H1 (cell line): Measurements from ENCODE around the gene TLCD3B. TPM values are rescaled to one million over a fixed set of nuclear protein-coding genes. Genes with fewer than 3 reads are reported as not detected.

Source experiments
- CTCF ChIA-PET: fragments of 300-600 bp; sonication (Branson Sonifier 250); formaldehyde crosslinking; loops from one replicate; lab custom pipeline; 2021; ENCODE audit not compliant: partially characterized antibody; lab: Charles Lee
- POLR2A ChIA-PET: fragments of 300-600 bp; sonication (Branson Sonifier 250); formaldehyde crosslinking; loops from one replicate; lab custom pipeline; 2021; ENCODE audit warnings: inconsistent platforms; ENCODE audit not compliant: partially characterized antibody; lab: Charles Lee
- DNase-seq, 2 experiments: peaks; one replicate each; pipeline versions ENCODE4 v3.0.0 to v3.0.0-alpha.2; 2010 to 2022; ENCODE audit warnings: low spot score in 2 of 2, low read depth in 1 of 2, mixed read lengths in 1 of 2
- FAIRE-seq: peaks from 2 replicates; lab custom pipeline; 2011; peaks lifted over from hg19 to GRCh38; lab: Jason Lieb, UNC
- H2AFZ ChIP-seq: 2 replicates; pipeline ENCODE4 v1.8.1; 2012; ENCODE audit warnings: low read length, inconsistent platforms
- H2AK5ac ChIP-seq: 2 replicates; pipeline ENCODE4 v1.6.1; 2013; ENCODE audit warnings: low read depth, low read length
- H2BK120ac ChIP-seq: replicated peaks from 2 replicates; pipeline ENCODE3; 2013; ENCODE audit warnings: low read depth, low read length, inconsistent platforms
- H2BK12ac ChIP-seq: 2 replicates; pipeline ENCODE4 v1.6.1; 2013; ENCODE audit warnings: low read depth, low read length
- H2BK15ac ChIP-seq: 2 replicates; pipeline ENCODE4 v1.6.1; 2013; ENCODE audit warnings: low read length
- H2BK20ac ChIP-seq: 2 replicates; pipeline ENCODE4 v1.6.1; 2013; ENCODE audit warnings: low read length
- H2BK5ac ChIP-seq: 2 replicates; pipeline ENCODE4 v1.6.1; 2013; ENCODE audit warnings: low read depth, low read length
- H3K14ac ChIP-seq: 2 replicates; pipeline ENCODE4 v1.6.1; 2013; ENCODE audit warnings: inconsistent platforms; ENCODE audit not compliant: insufficient read length
- H3K18ac ChIP-seq: 2 replicates; pipeline ENCODE4 v1.6.1; 2013; ENCODE audit warnings: low read length; ENCODE audit errors: extremely low read depth
- H3K23ac ChIP-seq: 2 replicates; pipeline ENCODE4 v1.6.1; 2013; ENCODE audit warnings: inconsistent platforms; ENCODE audit not compliant: insufficient read length
- H3K23me2 ChIP-seq: 2 replicates; pipeline ENCODE4 v1.6.1; 2013; ENCODE audit warnings: low read depth, low read length
- H3K27ac ChIP-seq: 2 replicates; pipeline ENCODE4 v1.6.1; 2011; ENCODE audit warnings: low read depth, low read length, inconsistent platforms
- H3K27me3 ChIP-seq, 4 experiments: replicated peaks in 1 of 4; 1 replicate in 1 of 4; 2 replicates in 3 of 4; pipeline versions ENCODE4 v1.6.1 to v1.8.1; 2011 to 2013; ENCODE audit warnings: low read length in 3 of 4, mild to moderate bottlenecking in 3 of 4, inconsistent platforms in 2 of 4, mixed read lengths in 2 of 4, moderate library complexity in 1 of 4; ENCODE audit not compliant: control insufficient read depth in 3 of 4, insufficient read depth in 3 of 4; ENCODE audit errors: extremely low read depth in 1 of 4
- H3K36me3 ChIP-seq, 4 experiments: 2 replicates each; pipeline versions ENCODE4 v1.6.1 to v1.8.1; 2011 to 2013; ENCODE audit warnings: mild to moderate bottlenecking in 4 of 4, low read length in 3 of 4, moderate library complexity in 2 of 4, control low read depth in 1 of 4, inconsistent platforms in 1 of 4; ENCODE audit not compliant: insufficient read depth in 4 of 4, control insufficient read depth in 2 of 4
- H3K4ac ChIP-seq: replicated peaks from 2 replicates; pipeline ENCODE3; 2013; ENCODE audit warnings: low read length, low read depth, mixed read lengths, inconsistent platforms; ENCODE audit not compliant: insufficient read length
- H3K4me1 ChIP-seq, 4 experiments: replicated peaks in 1 of 4; 1 replicate in 1 of 4; 2 replicates in 3 of 4; pipeline versions ENCODE4 v1.6.1 to v1.8.1; 2011 to 2013; ENCODE audit warnings: low read length in 3 of 4, inconsistent platforms in 2 of 4, mixed read lengths in 1 of 4; ENCODE audit not compliant: insufficient read depth in 4 of 4, control insufficient read depth in 3 of 4
- H3K4me2 ChIP-seq, 2 experiments: 2 replicates each; pipeline versions ENCODE4 v1.6.1 to v1.8.1; 2011 to 2013; ENCODE audit warnings: low read depth in 2 of 2, low read length in 2 of 2, control low read depth in 1 of 2, inconsistent platforms in 1 of 2, mild to moderate bottlenecking in 1 of 2; ENCODE audit not compliant: insufficient read depth in 1 of 2
- H3K4me3 ChIP-seq, 4 experiments: fragments of 200-600, 300-600 bp in 1 of 4; sonication (generic), shearing (Covaris generic), sonication (Bioruptor Twin) in 1 of 4; 2 replicates each; pipeline versions ENCODE4 v1.5.1 to v1.8.1; 2011 to 2016; ENCODE audit warnings: low read length in 4 of 4, low read depth in 3 of 4, control low read depth in 2 of 4, inconsistent platforms in 2 of 4, mild to moderate bottlenecking in 2 of 4, mixed read lengths in 1 of 4, moderate library complexity in 1 of 4; ENCODE audit not compliant: insufficient read depth in 2 of 4; ENCODE audit errors: extremely low read depth in 1 of 4
- H3K56ac ChIP-seq: replicated peaks from 2 replicates; pipeline ENCODE3; 2013; ENCODE audit warnings: low read depth, mild to moderate bottlenecking, mixed read lengths, low read length, inconsistent platforms; ENCODE audit not compliant: insufficient read length
- H3K79me1 ChIP-seq: 2 replicates; pipeline ENCODE4 v1.6.1; 2013; ENCODE audit warnings: low read depth, low read length, control low read depth
- H3K79me2 ChIP-seq, 2 experiments: 2 replicates each; pipeline versions ENCODE4 v1.6.1 to v1.8.1; 2012 to 2013; ENCODE audit warnings: low read length in 2 of 2, mild to moderate bottlenecking in 2 of 2, inconsistent platforms in 1 of 2; ENCODE audit not compliant: insufficient read depth in 2 of 2, control insufficient read depth in 1 of 2
- H3K9ac ChIP-seq, 4 experiments: replicated peaks in 1 of 4; 1 replicate in 1 of 4; 2 replicates in 3 of 4; pipeline versions ENCODE4 v1.6.1 to v1.8.1; 2011 to 2013; ENCODE audit warnings: low read depth in 3 of 4, low read length in 3 of 4, control low read depth in 2 of 4, mild to moderate bottlenecking in 2 of 4, moderate library complexity in 2 of 4, inconsistent platforms in 1 of 4; ENCODE audit errors: extremely low read depth in 1 of 4
- H3K9me3 ChIP-seq, 2 experiments: 2 replicates each; pipeline versions ENCODE4 v1.6.1 to v1.8.1; 2012 to 2013; ENCODE audit warnings: mild to moderate bottlenecking in 2 of 2, moderate library complexity in 2 of 2, control low read depth in 1 of 2, inconsistent platforms in 1 of 2, low read depth in 1 of 2, low read length in 1 of 2, mixed read lengths in 1 of 2; ENCODE audit not compliant: insufficient read depth in 2 of 2
- H4K20me1 ChIP-seq, 2 experiments: replicated peaks in 1 of 2; 2 replicates each; pipeline versions ENCODE3 to v1.8.1; 2011 to 2013; ENCODE audit warnings: inconsistent platforms in 2 of 2, low read length in 2 of 2, mild to moderate bottlenecking in 1 of 2; ENCODE audit not compliant: insufficient read depth in 2 of 2, control insufficient read depth in 1 of 2
- H4K5ac ChIP-seq: 2 replicates; pipeline ENCODE4 v1.6.1; 2013; ENCODE audit warnings: low read length, low read depth, mixed read lengths, inconsistent platforms; ENCODE audit not compliant: insufficient read length
- H4K8ac ChIP-seq: 2 replicates; pipeline ENCODE4 v1.8.0; 2013; ENCODE audit warnings: mild to moderate bottlenecking, moderate library complexity, low read length, inconsistent platforms; ENCODE audit not compliant: insufficient read depth; ENCODE audit errors: extremely low read depth
- H4K91ac ChIP-seq: replicated peaks from 2 replicates; pipeline ENCODE3; 2013; ENCODE audit warnings: low read length, mixed read lengths, inconsistent platforms; ENCODE audit not compliant: insufficient read length
- HDAC6 ChIP-seq: IDR thresholded peaks from one replicate; pipeline ENCODE4 v1.7.1; 2012; ENCODE audit warnings: low read depth, mild to moderate bottlenecking, inconsistent platforms, low read length, moderate library complexity
- KDM1A ChIP-seq: fragments of 200-600, 300-600 bp; sonication (generic); IDR thresholded peaks from 2 replicates; pipeline ENCODE4 v1.7.1; 2016; ENCODE audit warnings: mild to moderate bottlenecking, low read length, borderline replicate concordance
- NRF1 ChIP-seq: IDR thresholded peaks from 2 replicates; pipeline ENCODE4 v1.6.1; 2011; ENCODE audit warnings: mild to moderate bottlenecking, low read depth, low read length, improper control_type of control experiment
- SRF ChIP-seq: IDR thresholded peaks from 2 replicates; pipeline ENCODE4 v1.6.1; 2011; ENCODE audit warnings: mild to moderate bottlenecking, low read depth, low read length, moderate library complexity
- TBP ChIP-seq: IDR thresholded peaks from 2 replicates; pipeline ENCODE4 v1.6.1; 2011; ENCODE audit warnings: low read depth, low read length, improper control_type of control experiment
- WGBS, 2 experiments: shearing (Covaris generic) in 1 of 2; methylation state at CpG; one replicate each; pipeline versions ENCODE4 v1.1.6 to v1.1.7; 2013 to 2015; ENCODE audit warnings: low lambda C conversion rate in 2 of 2, mixed read lengths in 2 of 2, inconsistent platforms in 1 of 2, low coverage in 1 of 2, missing lambda C conversion rate in 1 of 2; ENCODE audit not compliant: insufficient replicate concordance in 2 of 2, insufficient coverage in 1 of 2, insufficient read length in 1 of 2; ENCODE audit errors: extremely low coverage in 1 of 2, missing lambda C conversion rate in 1 of 2; 5-methylcytosine and 5-hydroxymethylcytosine counted together
- polyA plus RNA-seq, 7 experiments: library from polyadenylated mRNA; depleted of rRNA in 3 of 7; stranded (reverse) in 5 of 7; unstranded in 2 of 7; fragments of >200 nt in 5 of 7; fragments of 200-250 nt in 2 of 7; gene quantifications; 1 replicate in 5 of 7; 2 replicates in 1 of 7; 4 replicates in 1 of 7; pipeline versions ENCODE4 v1.2.1 to v1.2.3, GENCODE V29; 2011 to 2013; ENCODE audit warnings: missing spikeins in 2 of 7, mixed read lengths in 2 of 7
- total RNA-seq: library from RNA; stranded (reverse); fragmentation: NEBNext Ultra II Directional; extraction: Animal tissue kit (Norgen Biotek cat#: 25700); gene quantifications from 2 replicates; pipeline ENCODE4 v1.2.1, GENCODE V29; 2021

TLCD3B gene
- total and polyA plus RNA-seq, 2 of the 8 experiments (the other 6 are each of a cell fraction or from before 2014, with no cell fraction given), result 15.2 to 26.9 TPM

- Histone ChIP-seq H3K27me3 (peaks cover 0 to 4% (median under 1%) of the 10 kb centered on the region in 4 experiments; a peak in 3 of 7 replicates), H2BK5ac (no peak overlapping the region), H2BK20ac (no peak overlapping the region), H3K23ac (no peak overlapping the region), H4K8ac (no peak overlapping the region), H4K20me1 (peaks cover 3 to 10% of the 10 kb centered on the region in 2 experiments), H4K5ac (no peak overlapping the region), H3K4ac (no peak overlapping the region), H4K91ac (no peak overlapping the region), H3K14ac (no peak overlapping the region), H2BK120ac (no peak overlapping the region), H3K4me3 (no peak overlapping the region), H3K56ac (no peak overlapping the region), H2AFZ (no peak overlapping the region), H3K79me1 (no peaks in the 10 kb centered on the region; the same call in 1 of the 2 replicates), H3K18ac (no peak overlapping the region), H3K36me3 (peaks cover 0 to 10% (median 6%) of the 10 kb centered on the region in 4 experiments; a peak in 6 of 8 replicates), H2BK12ac (no peak overlapping the region), H3K79me2 (no peaks in the 10 kb centered on the region), H3K23me2 (no peaks in the 10 kb centered on the region), H3K27ac (no peak overlapping the region), H3K4me2 (no peak overlapping the region), H3K9me3 (no peaks in the 10 kb centered on the region)
- WGBS, 2 experiments, result 95% methylated on average over 18 of the region's 19 CpGs; no CpG with 5 or more reads in 1 of the 2 experiments
- ChIA-PET POLR2A (interaction anchor here (0.6 to 4.9 kb wide), 9 partner anchors 9 to 191 kb away, joined by 3 to 34 read pairs (median 4); partner anchors contain the start of genes ASPHD1, HIRIP3 and INO80E), CTCF (interaction anchor here (0.7 to 2.8 kb wide), 12 partner anchors 10 to 116 kb away, joined by 3 to 11 read pairs (median 6); partner anchors contain the start of gene C16orf92)
- no peak for FAIRE-seq
- no peak for TF ChIP-seq TBP
- TF ChIP-seq HDAC6, result no peak
- TF ChIP-seq SRF, result no peak
- no peak for TF ChIP-seq KDM1A
- no peak for TF ChIP-seq NRF1
- TF ChIP-seq, all 59 proteins: peak for 0
- H2BK15ac ChIP-seq, result no peak overlapping the region
- no peak overlapping the region for H3K9ac ChIP-seq
- no peak overlapping the region for H2AK5ac ChIP-seq
- H3K4me1 ChIP-seq, result peaks cover 0 to 15% (median 6%) of the 10 kb centered on the region in 4 experiments; a peak in 5 of 7 replicates
- no peak for DNase-seq
Measured at GRCh38 chr16:30004424-30004776, 26.7 kb downstream of the TLCD3B start.
